GM18511 (cell line): ENCODE data around the gene CASD1.

Experiments used
- ATAC-seq: cut with Tn5 transposase; IDR thresholded peaks from one replicate; pipeline ENCODE4 v1.9.1; 2021; ENCODE audit warnings: mild to moderate bottlenecking, moderate library complexity; ENCODE audit not compliant: unreplicated experiment

The CASD1 gene

GRCh38 chr7:94578614-94579013 lies 69.0 kb downstream of the CASD1 start:
- no peak for ATAC-seq

GRCh38 chr7:94579470-94579869 lies 69.9 kb downstream of the CASD1 start:
- ATAC-seq, result no peak

GRCh38 chr7:94580601-94581000 lies 71.0 kb downstream of the CASD1 start:
- ATAC-seq, result no peak

DNA sequence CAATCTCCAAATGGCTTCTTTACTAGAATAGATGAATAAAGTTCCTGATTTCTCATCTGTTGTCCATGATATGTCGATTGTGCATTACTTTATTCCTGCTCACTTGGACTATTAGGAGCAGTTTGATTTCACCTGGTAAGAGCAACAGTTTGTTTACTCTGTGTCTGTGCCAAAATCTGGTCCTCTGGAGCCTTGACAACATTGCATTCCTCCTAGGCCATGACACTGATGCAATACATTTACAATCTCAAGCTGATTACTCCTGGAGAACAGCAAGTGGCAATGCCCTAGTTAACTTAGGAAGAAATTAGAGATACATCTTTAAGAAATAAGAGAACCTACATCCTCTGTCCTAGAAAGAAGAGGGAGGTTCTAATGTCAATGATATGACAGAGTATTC lies 74.5 kb downstream of the CASD1 start:
- no peak for ATAC-seq

DNA sequence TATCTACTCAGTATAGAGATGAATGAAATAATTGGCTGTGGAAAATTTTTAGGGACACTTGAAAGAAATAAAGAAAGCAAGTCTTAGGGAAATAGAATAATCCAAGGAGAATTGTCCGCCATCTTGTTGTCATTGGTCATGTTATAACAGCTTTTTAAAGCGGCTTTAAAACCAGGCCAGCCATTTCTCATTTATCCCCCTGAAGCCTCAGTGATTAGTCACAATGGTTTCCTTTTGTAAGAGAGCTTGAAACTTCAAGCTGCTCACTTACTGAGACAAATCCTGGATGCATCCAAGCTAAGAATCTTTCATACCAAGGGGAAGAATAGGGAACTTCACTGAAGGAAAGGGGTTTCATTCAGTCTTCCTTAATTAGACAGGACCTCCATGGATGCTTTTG lies 78.5 kb downstream of the CASD1 start:
- no peak for ATAC-seq

DNA sequence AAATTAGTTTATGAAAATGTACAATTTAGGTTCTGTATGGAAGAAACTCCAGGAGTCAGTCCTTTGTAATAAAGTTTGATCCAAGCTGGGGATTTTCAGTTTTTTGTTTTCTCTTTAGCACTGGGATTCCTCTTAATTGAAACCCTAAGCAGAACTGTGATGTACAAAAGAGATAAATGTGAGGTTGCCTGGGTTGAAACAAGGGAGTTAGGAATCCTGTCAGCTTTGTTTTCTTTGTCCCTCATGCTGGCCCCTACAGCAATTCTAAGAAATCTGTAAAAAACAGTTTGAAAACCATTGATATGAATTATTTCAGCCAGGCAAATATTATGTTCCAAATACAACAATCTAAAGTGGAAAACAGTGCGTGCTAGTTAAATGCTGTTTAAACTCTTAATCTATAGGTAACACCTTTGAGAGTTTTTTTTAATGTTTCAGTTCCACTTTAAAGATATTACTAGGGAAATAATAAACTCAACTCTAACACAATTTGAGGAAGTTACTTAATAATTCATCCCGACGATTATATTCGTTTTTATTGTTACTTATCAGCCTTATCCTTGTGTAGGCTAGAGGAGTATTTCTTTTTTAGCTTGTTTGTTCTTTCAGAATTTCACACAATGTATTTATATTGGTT lies 81.0 kb downstream of the CASD1 start:
- peak; percentile 71 for ATAC-seq

DNA sequence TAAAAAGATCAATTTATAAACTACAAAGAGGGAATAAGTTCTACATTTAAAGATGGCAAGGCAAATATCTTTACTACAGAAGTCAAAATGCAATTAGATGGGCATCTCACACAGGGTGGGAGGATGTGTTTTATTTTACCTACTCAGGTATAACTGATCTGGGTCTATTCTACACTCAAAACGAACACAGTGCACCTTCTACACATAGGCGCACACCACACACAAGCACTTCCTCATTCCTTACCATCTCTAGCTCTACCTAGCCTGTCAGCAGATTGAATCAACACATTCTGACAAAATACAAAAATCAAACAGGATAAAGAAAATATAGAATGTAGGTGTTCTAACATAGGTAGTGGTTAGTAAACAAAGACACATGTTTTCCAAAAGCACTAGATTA lies 81.6 kb downstream of the CASD1 start:
- ATAC-seq, result peak; percentile 89

DNA sequence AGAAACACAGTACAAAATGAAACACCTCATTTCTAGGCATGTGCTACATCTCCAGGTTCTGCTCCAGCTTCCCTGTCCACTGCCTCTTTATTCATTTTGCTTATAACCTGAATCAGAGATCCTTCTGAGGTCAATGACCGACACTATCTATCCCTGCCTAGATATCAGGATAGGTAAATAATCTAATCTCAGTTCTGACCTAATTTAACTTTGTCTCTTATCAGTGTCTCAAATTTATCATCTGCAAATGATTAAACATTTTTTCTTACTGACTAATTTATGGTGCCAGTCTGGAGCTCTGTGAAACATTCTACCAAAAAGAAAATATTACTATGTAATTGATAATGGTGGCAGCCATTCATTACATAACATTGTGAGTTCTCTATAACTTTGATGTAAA lies 85.3 kb downstream of the CASD1 start:
- ATAC-seq, result no peak

DNA sequence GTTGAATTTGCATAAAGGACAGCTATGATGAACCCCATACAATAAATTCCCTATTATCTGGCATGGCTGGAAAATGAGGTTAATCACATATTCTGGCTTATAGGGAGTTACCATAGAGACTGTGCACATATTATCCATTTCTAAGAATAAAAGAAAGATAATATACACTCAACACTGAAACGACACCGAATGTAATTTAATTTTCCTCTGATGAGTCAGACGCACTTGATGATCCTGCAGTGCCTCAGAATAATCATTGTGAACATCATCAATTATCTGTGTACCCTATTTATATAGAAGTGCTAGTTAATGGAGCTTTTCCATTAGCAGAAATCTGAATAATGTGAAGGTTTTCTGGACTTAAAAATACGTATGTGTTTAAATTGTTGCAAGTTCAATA lies 86.1 kb downstream of the CASD1 start:
- no peak for ATAC-seq

- no peak for ATAC-seq
These were observed 90.7 kb downstream of the CASD1 start for GRCh38 chr7:94600267-94600666.

GRCh38 chr7:94602181-94602580 lies 92.6 kb downstream of the CASD1 start:
- ATAC-seq, result no peak

DNA sequence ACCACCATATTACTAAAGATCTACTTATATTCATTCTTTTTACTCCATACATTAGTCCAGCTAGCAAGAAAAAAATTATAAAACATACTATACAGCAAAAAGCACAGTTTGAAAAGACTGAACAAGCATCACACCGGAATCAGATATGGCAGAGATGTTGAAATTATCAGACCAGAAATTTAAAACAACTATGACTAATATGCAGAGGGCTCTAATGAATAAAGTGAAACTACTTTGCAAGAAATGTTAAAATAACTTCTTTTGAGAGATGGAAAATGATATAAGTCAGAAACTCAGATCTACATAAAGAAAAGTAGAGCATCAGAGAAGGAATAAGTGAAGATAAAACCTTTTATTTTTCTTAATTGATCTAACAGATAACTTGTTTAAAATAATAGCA lies 95.4 kb downstream of the CASD1 start:
- ATAC-seq, result peak; percentile 92
